Lower leg skin (tissue), 4 donors: ENCODE data around the gene KCNS3. TPM values are rescaled to one million over a fixed set of nuclear protein-coding genes. Genes with fewer than 3 reads are reported as not detected.

Experiments
- DNase-seq, 2 donors: peaks; one replicate each; pipeline ENCODE4 v3.0.0-alpha.2; 2019; ENCODE audit warnings: low spot score in 2 of 2
- H3K4me3 ChIP-seq: fragments of 200-600 bp; sonication (generic); 2 replicates; pipeline ENCODE4 v1.5.1; 2017; ENCODE audit warnings: mild to moderate bottlenecking, low read depth; ENCODE audit not compliant: poor library complexity, severe bottlenecking
- POLR2A ChIP-seq, 2 donors: fragments of 450-650 bp; IDR thresholded peaks; one replicate each; pipeline ENCODE4 v1.6.1; 2016 to 2017; ENCODE audit warnings: antibody characterized with exemption in 2 of 2, mild to moderate bottlenecking in 1 of 2, moderate library complexity in 1 of 2
- WGBS, 2 donors: methylation state at CpG; one replicate each; pipeline ENCODE4 v1.1.5; 2018; 5-methylcytosine and 5-hydroxymethylcytosine counted together
- intact Hi-C: fragments of 100-400 bp; cut with DNase I; formaldehyde crosslinking; loops from one replicate; pipeline ENCODE4 v1.15.0; 2023; ENCODE audit warnings: low total_unique reads
- total RNA-seq, 4 donors: library from RNA; depleted of rRNA; stranded (reverse); fragments of >200 nt; gene quantifications; one replicate each; pipeline ENCODE4 v1.1.0, GENCODE V29; 2016
- TF ChIP-seq, protein P1 (sequence below), 3 donors: fragments of 450-650 bp; IDR thresholded peaks; one replicate each; pipeline ENCODE4 v1.5.1; 2016; ENCODE audit warnings: antibody characterized with exemption in 3 of 3, mild to moderate bottlenecking in 3 of 3, moderate library complexity in 2 of 3

The KCNS3 gene
- 10 to 100 TPM; 11.0 to 35.4 (median 17.9) TPM for total RNA-seq

- intact Hi-C loops = no loop called here
- peak within 1 kb of the TSS; percentile 73 for H3K4me3 ChIP-seq
- peak in 1 of 2 donors; percentile 84 for DNase-seq
- TF ChIP-seq POLR2A (IDR thresholded peaks at IDR 0.05) = no peak
- TF ChIP-seq, protein P1, sequence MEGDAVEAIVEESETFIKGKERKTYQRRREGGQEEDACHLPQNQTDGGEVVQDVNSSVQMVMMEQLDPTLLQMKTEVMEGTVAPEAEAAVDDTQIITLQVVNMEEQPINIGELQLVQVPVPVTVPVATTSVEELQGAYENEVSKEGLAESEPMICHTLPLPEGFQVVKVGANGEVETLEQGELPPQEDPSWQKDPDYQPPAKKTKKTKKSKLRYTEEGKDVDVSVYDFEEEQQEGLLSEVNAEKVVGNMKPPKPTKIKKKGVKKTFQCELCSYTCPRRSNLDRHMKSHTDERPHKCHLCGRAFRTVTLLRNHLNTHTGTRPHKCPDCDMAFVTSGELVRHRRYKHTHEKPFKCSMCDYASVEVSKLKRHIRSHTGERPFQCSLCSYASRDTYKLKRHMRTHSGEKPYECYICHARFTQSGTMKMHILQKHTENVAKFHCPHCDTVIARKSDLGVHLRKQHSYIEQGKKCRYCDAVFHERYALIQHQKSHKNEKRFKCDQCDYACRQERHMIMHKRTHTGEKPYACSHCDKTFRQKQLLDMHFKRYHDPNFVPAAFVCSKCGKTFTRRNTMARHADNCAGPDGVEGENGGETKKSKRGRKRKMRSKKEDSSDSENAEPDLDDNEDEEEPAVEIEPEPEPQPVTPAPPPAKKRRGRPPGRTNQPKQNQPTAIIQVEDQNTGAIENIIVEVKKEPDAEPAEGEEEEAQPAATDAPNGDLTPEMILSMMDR (IDR thresholded peaks at IDR 0.05) = no peak
- 1% methylated on average over 27 to 49 of the region's 106 CpGs for WGBS, 2 donors
Observed at GRCh38 chr2:17878281-17879136, at the start of gene KCNS3. Gene KCNS3 (plus strand): TSS chr2:17878667. CDS start chr2:17931009, 52,342 bp downstream.

DNA sequence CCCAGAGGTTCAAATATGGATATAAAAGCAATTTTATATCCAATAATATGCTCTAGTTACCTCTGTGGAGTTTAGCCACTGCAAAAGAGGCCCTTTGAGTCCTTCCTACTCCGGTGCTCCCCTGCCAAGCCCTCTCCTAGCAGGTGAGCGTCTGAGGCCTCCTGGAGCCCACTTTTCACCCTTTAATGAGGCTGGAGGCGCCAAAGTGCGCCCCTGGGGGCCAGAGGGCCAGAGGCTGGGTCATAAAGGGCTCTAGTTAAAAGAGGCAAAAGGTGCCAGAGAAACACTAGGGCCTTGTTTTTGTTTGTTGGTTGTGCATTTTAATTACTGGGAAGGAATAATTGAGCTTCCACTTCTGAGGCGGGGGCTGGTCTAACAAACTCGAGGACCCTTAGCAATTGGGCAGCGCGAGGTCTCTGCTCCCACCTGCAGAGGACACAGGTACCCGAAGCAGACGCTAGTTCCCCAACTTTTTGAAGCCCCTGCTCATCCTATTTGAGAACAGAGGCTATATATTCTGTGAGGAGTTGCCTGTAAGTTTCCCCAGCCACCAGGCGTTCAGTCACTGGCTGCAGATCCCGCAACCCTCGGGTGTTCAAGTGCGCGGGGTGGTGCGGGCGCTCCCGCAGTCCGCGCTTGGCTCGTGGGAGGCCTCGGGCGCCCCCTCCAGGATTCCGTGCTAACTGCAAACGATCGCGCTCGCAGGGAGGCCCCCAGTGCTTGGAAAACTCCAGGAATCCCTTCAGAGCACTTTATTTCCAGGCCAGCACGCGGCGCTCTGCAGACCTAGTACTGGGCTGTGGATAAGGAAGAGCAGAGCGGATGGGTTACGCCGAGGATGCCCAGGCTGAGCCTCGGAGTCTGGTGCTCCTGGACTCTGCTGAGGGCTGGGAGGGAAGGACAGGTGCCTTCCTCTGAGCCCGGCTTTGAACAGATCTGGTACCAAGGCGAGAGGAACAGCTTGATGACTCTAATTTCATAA, 48.1 kb upstream of the KCNS3 start:
- intact Hi-C loops = no loop called here
- peak; percentile 30 to 91 for DNase-seq
- no peak for TF ChIP-seq POLR2A (IDR thresholded peaks at IDR 0.05)
- TF ChIP-seq, protein P1 (IDR thresholded peaks at IDR 0.05) = no peak
- H3K4me3 ChIP-seq = no peak overlapping the region
- WGBS, 2 donors = 18 to 21% methylated on average over 27 to 34 of the region's 37 CpGs

DNA sequence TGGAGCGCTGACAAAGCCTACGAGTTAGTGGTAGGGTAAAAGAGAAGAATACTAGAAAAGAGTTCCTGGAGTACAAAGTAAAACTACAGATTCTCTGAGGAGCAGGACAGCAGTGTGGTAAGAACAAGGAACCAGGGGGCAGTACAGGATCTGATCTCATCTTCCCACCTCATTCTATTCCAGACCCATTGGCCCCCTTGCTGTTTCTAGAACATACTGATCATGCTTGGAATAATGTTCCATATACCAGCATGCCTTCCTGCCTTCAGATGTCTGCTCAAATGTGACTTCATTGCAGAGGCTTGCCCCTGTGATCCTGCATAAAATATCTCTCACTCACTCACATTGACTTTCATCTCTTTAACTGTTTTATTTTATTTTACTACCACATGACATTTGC, 43.0 kb upstream of the KCNS3 start:
- H3K4me3 ChIP-seq = no peak overlapping the region
- WGBS, 2 donors = 41 to 93% methylated on average over 2 of the region's 2 CpGs
- intact Hi-C loops = no loop called here
- TF ChIP-seq POLR2A (IDR thresholded peaks at IDR 0.05) = no peak
- TF ChIP-seq, protein P1 (IDR thresholded peaks at IDR 0.05) = no peak
- no peak for DNase-seq

- no peak for DNase-seq
- no peak overlapping the region for H3K4me3 ChIP-seq
- 81 to 90% methylated on average over 2 of the region's 2 CpGs for WGBS, 2 donors
- intact Hi-C loops = loop anchor here (10.0 kb wide), 1 partner anchor 315 kb away; no protein-coding TSS in a partner anchor
- no peak for TF ChIP-seq POLR2A (IDR thresholded peaks at IDR 0.05)
Observed at GRCh38 chr2:17839959-17840358, 38.5 kb upstream of the KCNS3 start.

GRCh38 chr2:17843457-17843856, 35.0 kb upstream of the KCNS3 start:
- H3K4me3 ChIP-seq = no peak overlapping the region
- TF ChIP-seq, protein P1 (IDR thresholded peaks at IDR 0.05) = no peak
- TF ChIP-seq POLR2A (IDR thresholded peaks at IDR 0.05) = no peak
- intact Hi-C loops = loop anchor here (10.0 kb wide), 1 partner anchor 311 kb away; no protein-coding TSS in a partner anchor
- WGBS, 2 donors = 86 to 94% methylated on average over 2 of the region's 2 CpGs
- no peak for DNase-seq
